Smooth muscle cell of the brain vasculature (primary cell): ENCODE measurements around the gene NRG2.
A peak's percentile ranks its signal among the peaks of the same experiment; 100 is the strongest.

Source experiments
- DNase-seq: peaks from one replicate; pipeline ENCODE4 v3.0.0-alpha.2; 2012; ENCODE audit warnings: low read depth, low spot score

NRG2 gene

DNA sequence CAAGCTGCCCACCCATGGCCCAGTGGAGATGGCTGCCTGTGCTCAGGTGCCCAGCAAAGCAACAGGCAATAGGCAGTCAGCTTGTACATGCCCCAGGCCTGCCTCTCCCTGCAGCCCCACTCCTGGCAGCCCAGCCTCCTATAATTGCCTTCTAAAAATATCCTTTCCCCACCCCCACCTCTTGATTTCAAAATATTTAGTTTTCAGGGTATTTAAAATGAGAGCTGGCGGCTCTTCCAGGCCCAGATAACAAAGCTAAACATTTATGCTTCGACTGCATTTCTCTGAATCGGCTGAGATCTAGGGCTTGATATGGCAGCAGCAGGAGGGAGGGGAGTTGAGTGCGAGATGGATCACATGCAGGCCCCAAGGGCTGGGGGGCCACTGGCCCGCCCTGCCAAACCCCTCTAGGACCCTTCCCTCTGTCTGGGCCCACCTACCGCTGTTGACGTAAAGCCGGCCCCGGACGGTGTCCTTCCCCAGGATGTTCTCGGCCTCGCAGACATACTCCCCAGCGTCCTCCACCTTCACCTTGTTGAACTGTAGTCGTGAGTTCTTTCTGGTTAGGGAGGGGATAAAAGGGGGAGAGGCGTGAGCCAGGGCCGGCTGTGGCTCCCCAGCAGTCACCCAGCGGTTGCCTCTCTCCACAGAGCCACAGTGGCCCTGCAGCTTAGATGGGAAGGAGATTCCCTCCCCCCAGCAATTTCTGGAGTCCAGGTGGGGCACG, 162.5 kb downstream of the NRG2 start:
- DNase-seq, result no peak

DNA sequence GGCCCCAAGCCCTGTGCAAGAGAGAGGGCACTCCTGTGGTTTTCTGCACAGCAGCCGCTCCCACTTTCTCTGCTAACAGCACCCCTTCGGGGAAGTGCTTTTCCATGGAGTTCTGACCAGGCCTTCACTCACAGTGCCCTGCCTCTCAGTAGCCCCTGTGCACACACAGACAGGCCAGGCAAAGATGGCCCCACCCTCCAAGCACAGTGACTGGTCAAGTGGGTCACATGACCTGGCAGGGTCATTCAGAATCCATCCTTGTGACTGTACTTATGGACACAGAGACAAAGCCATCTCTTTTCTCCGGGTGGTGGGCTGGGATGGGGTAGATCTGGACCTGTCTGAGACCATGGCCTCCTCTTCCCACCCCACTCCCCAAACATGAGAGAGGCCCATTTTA, 165.0 kb downstream of the NRG2 start:
- DNase-seq, result no peak

DNA sequence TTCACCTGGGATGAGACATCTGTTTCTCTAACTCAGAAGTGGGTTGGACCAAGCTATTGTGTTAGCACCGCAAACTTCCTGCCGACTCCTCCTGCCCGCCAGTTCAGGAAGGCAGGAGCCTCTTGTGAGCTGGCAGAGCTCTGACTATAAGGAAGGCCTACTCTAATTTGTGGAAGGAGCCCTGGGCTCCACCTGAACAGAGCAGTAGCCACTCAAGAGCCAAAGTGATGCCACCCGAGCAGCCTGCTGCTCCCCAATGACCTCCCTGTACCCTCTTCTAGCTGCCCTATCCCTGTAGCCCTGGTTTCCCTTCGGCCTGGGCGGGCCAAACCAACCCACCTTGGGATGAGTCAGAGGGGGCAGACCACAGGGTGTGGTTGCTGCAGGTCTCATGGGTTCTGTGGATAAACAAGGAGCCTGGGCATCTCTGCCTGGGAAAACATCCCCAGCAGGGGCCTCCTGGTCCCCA, 165.9 kb downstream of the NRG2 start:
- no peak for DNase-seq

DNA sequence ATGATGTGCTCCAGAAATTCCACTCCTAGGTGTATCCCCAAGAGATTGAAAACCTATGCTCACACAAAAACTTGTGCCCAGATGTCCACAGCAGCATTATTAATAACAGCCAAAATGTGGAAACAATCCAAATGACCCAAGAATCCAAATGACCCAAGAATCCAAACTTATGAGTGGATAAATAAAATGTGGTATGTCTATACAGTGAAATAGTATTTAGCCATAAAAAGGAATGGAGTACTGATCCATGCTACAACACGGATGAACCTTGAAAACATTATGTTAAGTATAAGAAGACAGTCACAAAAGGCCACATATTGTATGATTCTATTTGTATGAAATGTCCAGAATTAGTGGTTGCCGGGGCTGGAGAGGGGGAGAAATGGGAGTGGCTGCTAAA, 167.1 kb downstream of the NRG2 start:
- DNase-seq, result no peak

DNA sequence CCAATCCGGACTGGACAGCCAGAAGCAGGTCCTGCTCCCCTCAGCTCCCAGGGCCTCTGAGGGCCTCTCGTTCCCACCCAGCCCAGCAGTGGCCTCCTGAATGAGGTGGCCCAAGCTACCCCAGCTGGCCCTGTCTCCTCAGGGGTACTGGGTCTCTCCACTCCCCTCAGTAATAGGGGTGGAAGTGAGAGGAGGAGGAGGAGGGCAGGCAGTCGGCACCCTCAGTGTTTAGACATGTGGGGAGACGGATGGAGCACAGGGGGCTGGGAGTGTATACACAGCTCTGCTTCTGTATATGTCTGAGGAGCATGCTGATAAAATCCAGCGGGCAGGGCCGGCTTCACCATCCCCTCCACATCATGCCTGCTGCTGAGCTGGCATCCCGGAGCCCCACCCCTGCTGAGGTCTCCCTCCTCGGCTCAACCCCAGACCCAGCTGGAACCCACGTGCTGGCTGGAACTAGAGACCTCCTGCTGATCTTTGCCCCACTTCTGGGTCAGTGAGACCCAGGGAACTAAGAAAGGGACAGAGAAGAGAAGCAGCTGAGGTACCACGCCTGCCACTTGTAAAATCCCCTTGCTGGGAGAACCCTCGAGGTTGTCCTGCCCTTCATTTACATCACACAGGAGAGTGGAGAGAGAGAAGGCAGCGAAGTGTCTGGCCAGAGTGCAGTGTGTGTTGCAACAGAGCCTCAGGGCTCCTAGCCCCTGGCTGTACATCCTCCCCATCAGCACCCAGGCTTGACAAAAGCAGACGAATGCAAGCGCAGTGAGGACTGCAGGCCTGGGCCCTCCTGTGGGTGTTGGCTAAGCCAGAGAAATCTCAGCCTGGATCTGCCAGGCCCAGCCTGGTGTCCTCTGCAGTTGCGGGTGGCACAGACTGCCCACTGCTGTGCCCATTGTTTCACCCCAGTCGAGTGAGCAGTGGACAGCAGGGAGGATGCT, 170.0 kb downstream of the NRG2 start:
- no peak for DNase-seq

DNA sequence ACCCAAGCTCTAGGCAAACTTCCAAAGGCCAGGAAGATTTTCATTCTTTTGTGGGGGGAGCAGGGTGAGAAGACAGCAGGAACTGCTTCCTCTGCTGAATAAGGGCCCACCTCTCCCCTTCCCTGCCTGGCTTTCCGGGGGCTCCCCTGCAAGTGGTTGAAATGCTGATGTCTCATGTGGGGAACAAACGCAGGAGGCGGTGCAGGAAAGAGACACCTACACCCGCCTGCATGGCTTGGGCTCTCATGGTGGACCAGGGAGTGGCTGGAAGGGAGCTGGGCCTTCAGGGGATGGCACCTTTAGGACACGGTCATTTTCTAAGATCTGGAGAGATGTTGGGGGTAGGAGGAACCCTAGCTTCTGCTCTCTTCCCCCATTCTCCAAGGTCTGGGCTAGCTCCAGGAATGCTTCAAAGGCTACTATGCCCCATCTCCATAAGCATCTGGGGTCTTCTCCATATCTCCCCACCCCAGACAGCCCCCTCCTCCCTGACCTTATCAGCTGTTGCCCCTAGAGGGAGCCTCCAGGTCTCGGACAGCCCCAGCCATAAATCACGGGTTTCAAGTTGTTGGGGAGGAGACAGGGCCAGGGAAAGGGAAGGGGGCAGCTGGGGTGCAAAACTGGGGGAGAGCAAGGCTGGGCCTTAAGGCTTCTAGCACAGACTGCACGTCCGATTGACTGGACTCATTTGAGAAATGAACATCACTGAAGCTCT, 170.9 kb downstream of the NRG2 start:
- DNase-seq, result no peak

DNA sequence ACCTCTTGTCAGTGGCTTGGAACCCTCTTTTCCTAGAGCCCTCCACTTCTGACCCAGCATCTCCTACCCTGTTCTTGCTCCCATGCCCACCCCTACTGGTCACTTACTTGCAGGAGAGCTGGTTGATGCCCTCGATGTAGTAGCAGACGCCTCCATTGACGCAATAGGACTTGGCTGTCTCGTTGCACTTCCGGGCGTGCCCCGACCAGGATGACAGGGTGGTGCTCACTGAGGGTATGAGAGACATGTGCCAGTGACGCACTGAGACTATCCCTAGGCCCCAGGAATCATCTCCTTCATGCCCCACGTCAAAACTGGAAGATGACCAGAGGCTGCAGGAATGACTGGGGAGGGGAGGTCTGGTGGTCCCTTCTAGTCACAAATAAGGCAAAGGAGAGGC, 171.5 kb downstream of the NRG2 start:
- DNase-seq, result no peak

DNA sequence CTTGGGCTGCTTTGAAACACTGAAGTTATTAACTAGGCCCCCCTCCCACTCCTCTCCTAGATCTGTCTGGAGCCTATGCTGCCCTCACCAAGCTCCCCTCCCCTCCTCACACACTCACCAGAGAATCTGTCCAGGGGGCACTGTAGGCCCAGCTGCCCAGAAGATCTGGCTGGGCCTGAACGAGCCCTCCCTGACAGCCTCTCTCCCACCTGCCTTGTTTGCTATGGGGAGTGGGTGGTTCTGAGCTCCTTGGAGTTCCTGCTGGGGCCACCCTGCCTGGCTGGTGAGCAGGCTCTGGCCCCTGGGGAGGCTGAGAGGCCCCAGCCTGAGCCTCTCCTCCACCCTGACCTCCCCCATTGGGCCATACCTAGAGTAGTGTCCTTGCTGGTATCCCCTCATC, 172.4 kb downstream of the NRG2 start:
- no peak for DNase-seq

DNA sequence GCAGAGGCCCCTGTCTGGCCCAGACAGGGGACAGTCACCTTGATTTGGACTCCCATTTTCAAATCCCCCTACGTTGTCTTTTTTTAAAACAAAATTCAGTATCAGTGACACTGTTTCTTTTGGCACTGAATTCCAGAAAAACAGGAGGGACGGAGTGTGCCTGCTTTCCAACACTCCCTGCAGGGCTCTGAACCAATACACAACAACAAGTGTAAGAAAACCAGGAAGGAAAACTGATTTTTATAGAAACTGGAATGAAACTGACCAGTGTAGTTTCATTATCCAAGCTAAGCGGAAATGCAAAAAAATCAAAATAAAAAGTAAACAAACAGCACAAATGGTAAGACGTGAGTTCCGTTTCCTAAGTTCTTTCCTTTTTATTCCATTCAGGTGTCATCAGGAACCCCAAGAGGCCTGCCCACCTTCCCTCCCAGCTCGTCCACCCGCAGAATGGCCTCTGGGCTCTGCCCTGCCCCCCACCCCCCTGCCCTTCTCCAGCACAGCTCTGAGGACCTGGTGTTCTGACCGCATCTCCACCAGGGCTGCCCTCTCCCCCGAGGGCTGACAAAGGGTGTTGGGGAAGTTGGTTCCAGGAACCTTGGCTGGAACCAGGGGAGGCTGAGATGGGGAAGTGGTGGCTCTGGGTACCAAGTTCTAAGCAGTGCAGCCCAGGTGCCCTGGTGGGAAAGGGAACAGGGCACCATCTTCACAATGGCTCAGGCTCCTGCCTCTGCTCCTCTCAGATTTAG, 173.9 kb downstream of the NRG2 start:
- DNase-seq, result no peak

DNA sequence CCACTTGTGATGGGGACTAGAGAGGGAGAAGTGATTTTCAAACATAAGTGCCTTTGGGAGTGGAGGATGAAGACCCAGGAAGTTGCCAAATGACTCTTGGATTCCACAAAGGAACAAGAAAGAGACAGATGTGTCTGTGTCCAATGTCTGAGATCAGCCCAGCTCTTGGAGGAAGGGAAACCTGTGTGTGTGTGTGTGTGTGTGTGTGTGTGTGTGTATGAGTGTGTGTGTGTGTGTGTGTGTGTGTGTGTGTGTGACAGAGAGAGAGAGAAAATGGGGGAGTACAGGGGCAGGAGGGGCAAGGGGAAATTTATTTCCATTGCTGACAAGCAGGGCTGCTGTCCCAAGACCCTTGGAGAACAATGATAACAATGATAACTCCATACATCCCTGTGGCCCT, 175.5 kb downstream of the NRG2 start:
- DNase-seq, result no peak

DNA sequence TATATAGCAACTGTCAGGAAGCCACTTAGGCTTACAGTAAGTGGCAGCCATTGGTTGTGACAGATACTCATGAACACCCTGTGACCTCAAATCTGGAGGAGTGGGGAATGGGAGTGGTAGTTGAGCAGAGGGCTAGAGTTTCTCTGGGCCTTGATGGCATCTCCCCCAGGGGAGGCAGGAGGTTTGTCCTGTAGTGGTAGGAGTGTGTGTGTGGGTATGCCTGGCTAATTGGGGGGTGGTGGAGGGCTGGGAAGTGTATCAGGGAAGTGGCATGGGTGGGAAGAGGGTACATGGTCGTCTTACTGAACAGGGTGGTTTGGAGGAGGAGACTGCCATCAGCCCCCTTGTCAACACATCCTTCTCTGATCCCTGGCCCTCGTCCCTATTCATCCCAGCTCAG, 176.0 kb downstream of the NRG2 start:
- DNase-seq, result no peak

DNA sequence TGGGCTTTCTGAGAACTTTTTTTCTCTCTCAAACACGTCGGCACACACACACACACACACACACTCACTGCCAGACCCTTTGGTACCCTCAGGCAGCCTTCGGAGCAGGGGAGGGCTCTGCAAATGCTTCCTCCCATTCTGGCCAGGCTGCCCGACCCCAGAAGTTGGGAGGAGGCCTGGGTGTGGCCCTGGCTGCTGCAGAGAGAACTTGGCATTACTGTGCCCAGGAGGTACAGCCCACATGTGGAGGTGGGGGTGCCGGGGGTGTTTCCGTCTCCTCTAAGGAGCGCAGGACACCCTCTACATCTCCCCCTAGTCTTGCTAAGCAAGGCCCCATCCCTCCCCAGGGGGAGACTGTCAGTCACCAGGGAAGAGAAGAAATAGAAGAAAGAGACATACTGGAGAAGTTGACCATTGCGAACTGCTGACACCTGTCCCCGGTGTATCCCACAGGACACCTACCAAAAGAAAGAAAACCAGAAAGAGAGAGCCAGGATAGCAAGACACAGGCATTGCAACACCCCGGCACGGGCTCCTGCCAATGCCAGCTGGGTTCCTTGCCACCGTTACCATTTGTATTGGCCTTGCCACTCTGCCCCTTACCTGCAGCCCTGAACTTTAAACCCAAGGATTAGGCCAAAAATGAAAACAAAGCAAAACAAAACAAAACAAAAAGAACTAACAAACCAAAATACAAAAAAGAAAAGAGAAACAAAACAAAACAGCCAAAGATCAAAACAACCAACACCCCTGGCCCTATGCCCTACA, 178.2 kb downstream of the NRG2 start:
- DNase-seq, result no peak

DNA sequence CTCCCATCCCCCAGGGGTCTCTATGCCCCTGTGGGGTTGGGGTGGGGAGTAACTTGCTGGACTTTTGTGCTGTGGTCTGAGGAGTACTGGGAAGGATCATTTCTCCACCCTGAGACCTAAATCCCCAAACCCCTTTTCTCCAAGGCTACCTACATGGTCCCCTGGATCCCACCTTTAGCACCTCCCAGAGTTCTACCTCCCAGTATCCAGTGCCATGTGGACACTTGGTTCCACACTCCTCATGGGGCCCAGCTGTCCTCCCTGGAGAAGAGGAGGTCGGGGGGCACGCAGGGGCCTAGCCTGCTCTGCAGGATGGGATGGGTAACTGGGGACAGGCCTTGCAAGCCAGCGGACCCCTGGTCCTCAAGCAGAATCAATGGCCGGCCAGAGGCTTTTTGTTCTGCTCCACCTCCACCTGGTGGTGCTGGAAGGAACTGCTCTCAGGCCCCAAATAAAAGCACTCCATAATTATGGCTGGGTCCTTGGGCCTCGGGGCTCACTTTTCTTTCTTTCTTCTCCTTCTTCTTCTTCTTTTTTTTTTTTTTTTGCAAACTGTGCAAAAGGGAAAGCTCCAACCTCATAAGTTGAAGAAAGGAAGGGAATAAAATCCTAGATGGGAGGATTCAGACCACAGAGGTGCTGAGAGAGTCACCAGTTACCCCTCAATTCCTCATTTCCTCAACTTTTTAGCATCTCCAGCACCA, 179.1 kb downstream of the NRG2 start:
- DNase-seq, result peak; percentile 17

DNA sequence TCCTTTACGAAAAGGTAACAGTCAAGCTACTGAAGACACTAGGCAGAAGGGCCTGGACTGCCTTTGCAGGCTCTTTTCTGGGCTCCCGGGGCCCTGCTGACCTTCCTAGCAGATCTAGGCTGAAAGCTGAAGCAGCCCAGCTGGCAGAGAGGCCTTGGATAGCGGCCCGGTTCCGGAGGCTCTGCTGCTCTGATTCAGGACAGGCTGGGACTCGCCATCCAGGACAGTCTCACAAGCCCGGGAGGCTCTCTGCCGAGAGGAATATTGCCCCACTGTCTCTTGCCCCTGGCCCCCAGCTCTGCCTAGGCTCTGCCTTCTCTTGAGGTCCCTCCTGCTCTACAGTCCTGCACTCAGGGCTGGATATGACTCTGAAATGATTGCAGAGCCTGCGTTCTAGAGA, 179.7 kb downstream of the NRG2 start:
- DNase-seq, result no peak

DNA sequence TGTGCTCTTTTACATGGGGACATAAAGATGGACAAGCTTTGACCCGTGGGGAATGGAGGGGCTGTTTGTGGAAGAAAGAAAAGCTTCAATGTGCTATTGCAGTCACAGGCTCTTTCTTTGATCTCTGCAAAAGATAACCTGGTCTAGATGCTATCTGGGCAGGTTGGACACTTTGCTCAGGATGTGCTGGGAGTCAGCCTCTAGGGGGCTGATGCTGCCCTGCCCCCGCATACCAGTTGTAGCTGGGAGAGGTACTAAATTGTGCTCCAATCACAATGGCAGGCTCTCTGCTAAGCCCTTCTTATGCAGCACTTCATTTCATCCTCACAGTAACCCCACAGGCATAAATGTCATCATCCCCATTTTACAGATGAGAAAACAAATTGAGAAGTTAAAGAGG, 180.3 kb downstream of the NRG2 start:
- DNase-seq, result no peak

DNA sequence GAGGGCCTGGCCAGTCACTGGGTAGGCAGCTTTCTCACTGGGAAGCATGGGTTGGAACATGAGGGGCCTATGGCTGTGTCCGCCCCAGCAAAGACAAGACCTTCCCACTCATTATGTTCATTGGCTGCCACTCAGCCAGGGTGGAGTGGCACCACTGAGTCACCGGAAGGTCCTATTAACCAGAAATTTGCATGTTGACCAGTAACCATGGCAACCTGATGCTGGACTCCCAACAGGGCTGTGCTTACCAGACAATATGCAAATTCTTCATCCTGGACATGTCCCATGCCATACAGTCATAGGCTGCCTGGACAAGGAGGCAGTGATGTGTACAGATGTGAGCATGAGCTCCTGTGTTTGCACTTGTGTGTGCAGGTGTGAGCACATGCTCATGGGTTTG, 180.8 kb downstream of the NRG2 start:
- no peak for DNase-seq

DNA sequence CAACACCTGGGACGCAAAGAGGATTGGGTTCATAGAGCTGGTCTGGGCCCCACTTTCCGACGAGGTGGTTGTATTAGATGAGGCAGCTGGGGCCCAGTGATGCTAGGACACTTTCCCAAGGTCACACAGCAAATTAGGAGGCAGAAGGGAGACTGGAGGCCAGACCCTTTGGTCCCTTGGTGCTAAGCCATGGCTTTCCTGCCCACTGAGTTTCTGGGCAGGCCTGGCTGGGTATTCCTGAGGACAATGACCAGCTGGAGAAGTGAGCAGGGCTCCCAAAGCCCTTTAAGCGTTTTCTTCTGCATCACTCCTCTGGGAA, 181.3 kb downstream of the NRG2 start:
- DNase-seq, result no peak

DNA sequence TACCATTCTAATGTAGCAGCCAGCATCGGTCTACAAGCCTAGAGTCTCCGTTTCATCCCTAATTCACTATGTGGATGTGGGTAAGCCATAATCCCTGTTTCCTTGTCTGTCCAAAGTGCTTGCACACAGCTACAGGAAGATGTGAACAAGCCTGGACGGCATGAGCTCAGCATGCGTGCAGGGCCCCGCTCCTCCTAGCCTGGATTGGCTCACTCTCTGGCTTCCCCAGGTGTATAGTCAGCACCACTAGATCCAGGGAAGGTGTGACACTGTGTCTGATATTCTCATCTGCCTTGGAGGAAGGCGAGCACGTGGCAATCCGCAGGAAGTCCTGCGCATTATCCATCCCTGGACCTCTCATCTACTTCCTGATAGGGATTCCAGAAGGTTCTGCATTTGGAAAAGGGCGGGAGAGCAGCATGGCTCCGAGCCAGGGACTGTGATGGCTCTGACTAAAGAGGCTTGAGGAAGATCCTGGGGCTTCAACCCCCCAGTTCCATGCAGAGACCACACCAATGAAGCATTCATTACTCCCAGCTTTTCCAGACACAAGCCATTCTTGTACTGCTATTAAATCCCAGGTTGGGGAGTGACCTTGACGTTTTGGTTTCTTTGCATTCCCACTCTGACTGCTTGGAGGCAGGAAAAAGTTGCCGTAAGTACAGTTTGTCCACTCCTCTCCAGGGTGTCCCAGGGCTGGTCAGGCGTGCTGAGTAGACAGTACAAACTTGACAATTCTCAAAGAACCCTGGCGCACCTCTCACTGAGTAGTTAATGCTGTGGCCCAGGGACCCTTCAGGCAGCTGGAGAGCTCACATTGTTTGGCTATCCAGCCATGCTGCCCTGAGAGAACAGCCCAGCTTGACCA, 181.8 kb downstream of the NRG2 start:
- DNase-seq, result no peak

DNA sequence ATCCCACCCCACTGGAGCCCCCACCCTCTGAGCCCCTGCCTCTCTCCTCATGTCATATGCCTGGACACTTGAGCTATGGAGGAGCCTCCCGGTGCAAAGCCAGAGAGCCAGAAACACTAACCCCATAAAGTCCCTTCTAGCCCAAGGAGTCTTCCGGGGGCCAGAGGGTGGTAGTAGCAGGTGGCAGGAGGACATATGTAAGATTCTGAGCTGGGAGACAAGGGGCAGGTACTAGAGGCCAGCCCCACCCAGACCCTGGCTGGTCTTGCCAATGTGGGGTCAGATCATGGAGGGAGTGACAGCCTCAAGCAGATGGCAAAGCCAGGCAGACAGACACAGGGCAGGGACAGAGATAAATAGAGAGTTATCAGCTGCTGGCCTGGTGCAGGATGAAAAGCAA, 184.1 kb downstream of the NRG2 start:
- no peak for DNase-seq
